OCI-LY3 (cell line): ENCODE data around the gene CNN3.

Experiments used
- H2AFZ ChIP-seq: fragments of 200-600, 300-600 bp; shearing (Covaris generic); 2 replicates; pipeline ENCODE4 v1.6.0; 2014; ENCODE audit warnings: antibody characterized with exemption, low read depth, low read length
- H3K27ac ChIP-seq: fragments of 200-600, 300-600 bp; sonication (generic); 2 replicates; pipeline ENCODE4 v1.5.1; 2014; ENCODE audit warnings: mild to moderate bottlenecking, low read length, moderate library complexity, mixed read lengths
- H3K27me3 ChIP-seq: fragments of 200-600, 300-600 bp; sonication (generic); 2 replicates; pipeline ENCODE4 v1.6.1; 2014; ENCODE audit warnings: low read depth, low read length, mixed read lengths
- H3K36me3 ChIP-seq: fragments of 200-600, 300-600 bp; sonication (generic); replicated peaks from 2 replicates; pipeline ENCODE3; 2014; ENCODE audit warnings: low read depth, low read length, mixed read lengths
- H3K4me1 ChIP-seq: fragments of 300-600, 200-600 bp; sonication (generic); 2 replicates; pipeline ENCODE4 v1.6.1; 2014; ENCODE audit warnings: low read length, mixed read lengths
- H3K4me2 ChIP-seq: fragments of 200-600, 300-600 bp; sonication (generic); 2 replicates; pipeline ENCODE4 v1.6.1; 2014; ENCODE audit warnings: low read length, mixed read lengths
- H3K4me3 ChIP-seq: fragments of 300-600, 200-600 bp; sonication (generic); 2 replicates; pipeline ENCODE4 v1.5.1; 2014; ENCODE audit warnings: antibody characterized with exemption, mild to moderate bottlenecking, low read length, moderate library complexity
- H3K79me2 ChIP-seq: fragments of 300-600, 200-600 bp; shearing (Covaris generic); 2 replicates; pipeline ENCODE4 v1.6.1; 2014; ENCODE audit warnings: mild to moderate bottlenecking, low read length, mixed read lengths
- H3K9ac ChIP-seq: fragments of 300-600, 200-600 bp; shearing (Covaris generic); 2 replicates; pipeline ENCODE4 v1.6.0; 2014; ENCODE audit warnings: mild to moderate bottlenecking, low read length, moderate library complexity
- H3K9me3 ChIP-seq: fragments of 200-600, 300-600 bp; shearing (Covaris generic); 2 replicates; pipeline ENCODE4 v1.6.1; 2014; ENCODE audit warnings: low read length, mixed read lengths; ENCODE audit not compliant: insufficient read depth
- H4K20me1 ChIP-seq: fragments of 200-600, 300-600 bp; sonication (generic); 2 replicates; pipeline ENCODE4 v1.6.1; 2016; ENCODE audit warnings: low read length, mixed read lengths; ENCODE audit not compliant: insufficient read depth
- EZH2phosphoT487 ChIP-seq: fragments of 200-600 bp; shearing (Covaris generic); IDR thresholded peaks from 2 replicates; pipeline ENCODE4 v1.6.1; 2018; ENCODE audit warnings: antibody characterized with exemption, mixed run types, low read depth
- TF ChIP-seq, protein P1 (sequence below): fragments of 200-600, 300-600 bp; sonication (generic); IDR thresholded peaks from 2 replicates; pipeline ENCODE4 v1.5.1; 2014; ENCODE audit warnings: antibody characterized with exemption, low read length, low read depth

Gene CNN3

DNA sequence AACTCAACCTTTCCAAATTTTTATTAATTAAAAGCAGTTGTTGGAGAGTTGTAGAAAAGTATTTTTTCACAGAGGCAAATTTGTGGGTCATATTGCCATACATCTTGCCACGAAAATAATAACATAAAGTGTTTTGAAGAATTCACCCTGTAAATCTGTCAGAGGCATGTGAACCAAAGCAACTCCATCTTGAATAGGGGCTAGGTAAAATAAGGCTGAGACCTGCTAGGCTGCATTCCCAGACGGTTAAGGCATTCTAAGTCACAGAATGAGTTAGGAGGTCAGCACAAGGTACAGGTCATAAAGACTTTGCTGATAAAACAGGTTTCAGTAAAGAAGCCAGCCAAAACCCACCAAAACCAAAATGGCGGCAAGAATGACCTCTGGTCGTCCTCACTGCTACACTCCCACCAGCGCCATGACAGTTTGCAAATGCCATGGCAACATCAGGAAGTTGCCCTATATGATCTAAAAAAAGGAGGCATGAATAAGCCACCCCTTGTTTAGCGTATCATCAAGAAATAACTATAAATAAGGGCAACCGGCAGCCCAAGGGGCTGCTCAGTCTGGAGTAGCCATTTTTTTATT is 4.4 kb upstream of the CNN3 start:
- H3K9ac ChIP-seq = no peak overlapping the region
- TF ChIP-seq EZH2phosphoT487 = no peak
- TF ChIP-seq, protein P1, sequence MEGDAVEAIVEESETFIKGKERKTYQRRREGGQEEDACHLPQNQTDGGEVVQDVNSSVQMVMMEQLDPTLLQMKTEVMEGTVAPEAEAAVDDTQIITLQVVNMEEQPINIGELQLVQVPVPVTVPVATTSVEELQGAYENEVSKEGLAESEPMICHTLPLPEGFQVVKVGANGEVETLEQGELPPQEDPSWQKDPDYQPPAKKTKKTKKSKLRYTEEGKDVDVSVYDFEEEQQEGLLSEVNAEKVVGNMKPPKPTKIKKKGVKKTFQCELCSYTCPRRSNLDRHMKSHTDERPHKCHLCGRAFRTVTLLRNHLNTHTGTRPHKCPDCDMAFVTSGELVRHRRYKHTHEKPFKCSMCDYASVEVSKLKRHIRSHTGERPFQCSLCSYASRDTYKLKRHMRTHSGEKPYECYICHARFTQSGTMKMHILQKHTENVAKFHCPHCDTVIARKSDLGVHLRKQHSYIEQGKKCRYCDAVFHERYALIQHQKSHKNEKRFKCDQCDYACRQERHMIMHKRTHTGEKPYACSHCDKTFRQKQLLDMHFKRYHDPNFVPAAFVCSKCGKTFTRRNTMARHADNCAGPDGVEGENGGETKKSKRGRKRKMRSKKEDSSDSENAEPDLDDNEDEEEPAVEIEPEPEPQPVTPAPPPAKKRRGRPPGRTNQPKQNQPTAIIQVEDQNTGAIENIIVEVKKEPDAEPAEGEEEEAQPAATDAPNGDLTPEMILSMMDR = no peak
- no peak overlapping the region for H3K27ac ChIP-seq
- no peak overlapping the region for H3K4me3 ChIP-seq
- no peaks in the 10 kb centered on the region for H3K4me1 ChIP-seq
- no peaks in the 10 kb centered on the region for H3K79me2 ChIP-seq
- no peaks in the 10 kb centered on the region for H3K9me3 ChIP-seq
- H3K4me2 ChIP-seq = no peak overlapping the region
- H3K36me3 ChIP-seq = no peaks in the 10 kb centered on the region
- H2AFZ ChIP-seq = no peak overlapping the region
- H3K27me3 ChIP-seq = no peaks in the 10 kb centered on the region
- H4K20me1 ChIP-seq = no peaks in the 10 kb centered on the region

DNA sequence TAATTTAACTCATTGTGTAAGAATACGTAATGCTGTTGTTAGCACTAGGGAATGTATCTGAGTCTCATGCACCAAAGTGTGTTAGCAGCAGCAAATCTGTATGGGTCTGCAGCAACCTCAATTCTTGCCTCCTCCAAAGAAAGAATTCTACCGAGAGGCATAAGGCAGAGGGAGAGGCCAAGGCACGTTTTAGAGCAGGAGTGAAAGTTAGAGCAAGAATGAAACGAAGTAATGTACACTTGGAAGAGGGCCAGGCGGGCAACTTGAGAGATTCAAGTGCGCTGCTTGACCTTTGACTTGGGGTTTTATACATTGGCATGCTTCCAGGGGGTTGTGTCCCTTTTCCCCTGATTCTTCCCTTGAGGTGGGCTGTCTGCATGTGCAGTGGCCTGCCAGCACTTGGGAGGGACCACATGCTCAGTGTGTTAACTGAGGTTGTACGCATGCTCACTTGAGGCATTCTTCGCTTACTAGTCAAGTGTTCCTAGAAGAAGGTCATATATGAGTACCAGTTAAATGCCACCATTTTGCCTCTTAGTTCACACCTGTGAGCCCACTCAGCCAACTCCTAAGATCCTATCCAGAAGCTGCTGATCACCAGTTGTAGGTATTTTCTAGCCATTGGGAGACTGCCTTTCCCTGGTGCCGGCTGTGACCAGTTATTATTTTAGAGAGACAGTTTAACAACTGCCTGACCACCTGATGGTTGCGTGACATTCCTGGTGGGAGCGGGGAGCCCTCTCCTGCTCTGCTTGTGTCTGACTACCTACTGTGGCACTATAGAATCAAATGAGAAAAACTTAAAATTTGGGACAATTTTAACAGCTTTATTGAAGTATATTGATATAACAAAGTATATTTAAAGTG is 2.7 kb upstream of the CNN3 start:
- no peaks in the 10 kb centered on the region for H3K4me1 ChIP-seq
- H3K36me3 ChIP-seq = no peaks in the 10 kb centered on the region
- no peak overlapping the region for H3K4me3 ChIP-seq
- no peaks in the 10 kb centered on the region for H3K79me2 ChIP-seq
- no peak overlapping the region for H3K4me2 ChIP-seq
- H3K9ac ChIP-seq = no peak overlapping the region
- no peaks in the 10 kb centered on the region for H4K20me1 ChIP-seq
- no peak overlapping the region for H2AFZ ChIP-seq
- no peak for TF ChIP-seq EZH2phosphoT487
- TF ChIP-seq, protein P1 = no peak
- H3K27me3 ChIP-seq = no peaks in the 10 kb centered on the region
- H3K27ac ChIP-seq = no peak overlapping the region
- H3K9me3 ChIP-seq = no peaks in the 10 kb centered on the region

DNA sequence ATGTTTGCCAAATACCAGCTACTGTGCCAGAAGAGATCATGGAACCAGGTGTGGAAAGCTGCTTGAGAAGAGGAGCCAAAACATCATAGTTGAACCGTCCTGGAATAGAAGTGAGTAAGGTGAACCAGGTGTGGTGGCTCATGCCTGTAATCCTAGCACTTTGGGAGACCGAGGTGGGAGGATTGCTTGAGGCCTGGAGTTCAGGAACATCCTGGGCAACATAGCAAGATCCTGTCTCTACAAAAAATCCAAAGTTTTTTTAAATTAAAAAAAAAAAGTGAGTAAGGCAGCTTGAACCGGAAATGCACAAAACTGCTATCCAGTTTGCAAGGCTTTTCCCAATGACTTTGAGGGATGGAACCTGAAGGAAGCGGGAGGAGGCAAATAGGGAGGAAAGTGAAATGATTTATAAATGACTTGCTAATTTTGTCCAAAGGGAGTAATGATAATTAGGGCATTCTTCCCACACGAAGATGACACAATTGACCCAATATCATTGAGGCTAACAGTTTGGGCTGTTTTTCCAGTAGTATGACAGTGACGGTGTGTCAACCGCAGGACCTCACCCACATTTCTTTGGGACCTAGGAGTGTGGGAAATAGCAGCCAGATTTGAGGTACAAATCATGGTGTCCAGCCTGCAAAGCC is 1.5 kb upstream of the CNN3 start:
- no peaks in the 10 kb centered on the region for H3K36me3 ChIP-seq
- H3K9me3 ChIP-seq = no peaks in the 10 kb centered on the region
- no peak overlapping the region for H3K27ac ChIP-seq
- H3K27me3 ChIP-seq = no peaks in the 10 kb centered on the region
- no peaks in the 10 kb centered on the region for H3K79me2 ChIP-seq
- no peaks in the 10 kb centered on the region for H3K4me1 ChIP-seq
- H3K4me2 ChIP-seq = no peak overlapping the region
- H3K9ac ChIP-seq = no peak overlapping the region
- TF ChIP-seq, protein P1 = no peak
- TF ChIP-seq EZH2phosphoT487 = no peak
- H4K20me1 ChIP-seq = no peaks in the 10 kb centered on the region
- no peak overlapping the region for H3K4me3 ChIP-seq
- H2AFZ ChIP-seq = no peak overlapping the region

DNA sequence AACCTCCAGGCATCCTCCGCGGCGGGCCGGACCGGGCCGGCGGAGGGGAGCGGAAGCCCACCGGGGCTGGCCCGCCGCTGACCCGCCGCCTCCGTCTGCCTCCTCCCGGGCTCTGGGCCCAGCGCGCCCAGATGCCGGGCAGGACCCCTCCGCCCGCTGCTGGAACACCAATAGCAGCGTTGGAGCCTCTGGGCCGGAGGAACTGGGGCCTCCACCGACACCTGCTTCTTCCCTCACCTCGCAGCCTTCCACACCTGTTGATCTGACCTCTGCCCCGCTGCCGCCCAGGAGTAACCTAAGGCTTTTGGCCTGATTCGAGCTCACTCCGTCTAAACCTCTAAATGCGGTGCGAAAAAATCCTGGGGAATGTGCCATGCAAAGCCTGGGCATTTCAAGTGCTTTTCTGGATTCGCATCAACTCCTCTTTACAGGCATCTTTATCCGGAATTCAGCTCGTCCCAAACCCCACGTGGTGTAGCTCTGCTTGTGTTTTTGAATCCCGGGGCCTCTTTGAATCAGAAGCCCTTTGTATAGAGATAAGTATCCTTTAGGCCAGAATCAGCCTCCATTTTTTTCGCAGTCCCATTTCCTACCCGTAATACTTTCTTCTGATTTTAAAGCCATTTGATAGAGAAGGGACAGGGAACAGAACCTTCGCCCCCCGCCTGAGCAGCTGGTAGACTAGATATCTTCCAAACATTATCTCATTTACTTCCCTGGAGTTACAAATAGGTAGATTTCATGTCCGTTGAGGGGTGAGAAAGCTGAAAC is 680 bp upstream of the CNN3 start:
- H3K9me3 ChIP-seq = no peaks in the 10 kb centered on the region
- no peak overlapping the region for H3K27ac ChIP-seq
- H4K20me1 ChIP-seq = no peaks in the 10 kb centered on the region
- H3K27me3 ChIP-seq = no peaks in the 10 kb centered on the region
- TF ChIP-seq, protein P1 = no peak
- no peak for TF ChIP-seq EZH2phosphoT487
- no peaks in the 10 kb centered on the region for H3K79me2 ChIP-seq
- no peak overlapping the region for H2AFZ ChIP-seq
- H3K36me3 ChIP-seq = no peaks in the 10 kb centered on the region
- H3K4me3 ChIP-seq = no peak overlapping the region
- no peaks in the 10 kb centered on the region for H3K4me1 ChIP-seq
- no peak overlapping the region for H3K9ac ChIP-seq
- no peak overlapping the region for H3K4me2 ChIP-seq
